ENCODE results near the gene TGM2.

DNA sequence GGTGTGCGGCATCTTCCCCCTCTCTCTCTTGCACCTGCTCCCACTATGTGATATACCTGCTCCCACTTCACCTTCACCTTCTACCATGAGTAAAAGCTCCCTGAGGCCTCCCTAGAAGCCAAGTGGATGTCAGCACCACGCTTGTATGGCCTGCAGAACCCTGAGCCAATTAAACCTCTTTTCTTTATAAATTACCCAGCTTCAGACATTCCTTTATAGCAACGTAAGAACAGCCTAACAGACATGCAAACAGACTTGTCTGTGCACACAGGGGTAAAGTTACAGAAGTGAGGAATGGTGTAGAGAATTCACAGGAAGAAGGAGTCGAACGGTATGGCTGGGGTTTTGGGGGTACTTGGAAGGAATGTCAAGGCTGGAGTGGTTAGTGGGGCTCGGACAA lies 14.8 kb upstream of the TGM2 start:
- TF ChIP-seq, protein P1, sequence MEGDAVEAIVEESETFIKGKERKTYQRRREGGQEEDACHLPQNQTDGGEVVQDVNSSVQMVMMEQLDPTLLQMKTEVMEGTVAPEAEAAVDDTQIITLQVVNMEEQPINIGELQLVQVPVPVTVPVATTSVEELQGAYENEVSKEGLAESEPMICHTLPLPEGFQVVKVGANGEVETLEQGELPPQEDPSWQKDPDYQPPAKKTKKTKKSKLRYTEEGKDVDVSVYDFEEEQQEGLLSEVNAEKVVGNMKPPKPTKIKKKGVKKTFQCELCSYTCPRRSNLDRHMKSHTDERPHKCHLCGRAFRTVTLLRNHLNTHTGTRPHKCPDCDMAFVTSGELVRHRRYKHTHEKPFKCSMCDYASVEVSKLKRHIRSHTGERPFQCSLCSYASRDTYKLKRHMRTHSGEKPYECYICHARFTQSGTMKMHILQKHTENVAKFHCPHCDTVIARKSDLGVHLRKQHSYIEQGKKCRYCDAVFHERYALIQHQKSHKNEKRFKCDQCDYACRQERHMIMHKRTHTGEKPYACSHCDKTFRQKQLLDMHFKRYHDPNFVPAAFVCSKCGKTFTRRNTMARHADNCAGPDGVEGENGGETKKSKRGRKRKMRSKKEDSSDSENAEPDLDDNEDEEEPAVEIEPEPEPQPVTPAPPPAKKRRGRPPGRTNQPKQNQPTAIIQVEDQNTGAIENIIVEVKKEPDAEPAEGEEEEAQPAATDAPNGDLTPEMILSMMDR (IDR thresholded peaks at IDR 0.05): no peak
- TF ChIP-seq POLR2A (IDR thresholded peaks at IDR 0.05): no peak
